GM23248 (cell line): ENCODE results near the gene STARD13. TPM values are rescaled to one million over a fixed set of nuclear protein-coding genes. Genes with fewer than 3 reads are reported as not detected.

Source experiments
- DNase-seq: peaks from one replicate; pipeline ENCODE4 v3.0.0-alpha.2; 2015
- H2AFZ ChIP-seq: fragments of 200-600 bp; sonication (generic); 2 replicates; pipeline ENCODE4 v1.6.1; 2016; ENCODE audit warnings: antibody characterized with exemption
- H3F3A ChIP-seq: fragments of 200-600 bp; sonication (generic); 2 replicates; pipeline ENCODE4 v1.6.1; 2016; ENCODE audit warnings: mild to moderate bottlenecking, antibody characterized with exemption, mixed run types; ENCODE audit not compliant: insufficient read depth
- H3K27ac ChIP-seq: fragments of 200-600 bp; sonication (generic); 2 replicates; pipeline ENCODE4 v1.5.1; 2016; ENCODE audit warnings: mild to moderate bottlenecking
- H3K27me3 ChIP-seq: fragments of 200-600 bp; sonication (generic); replicated peaks from 2 replicates; pipeline ENCODE4 v1.6.1; 2016; ENCODE audit warnings: mild to moderate bottlenecking; ENCODE audit not compliant: insufficient read depth
- H3K36me3 ChIP-seq: fragments of 200-600 bp; sonication (generic); 2 replicates; pipeline ENCODE4 v1.6.1; 2016; ENCODE audit warnings: low read depth, mild to moderate bottlenecking
- H3K4me1 ChIP-seq: fragments of 200-600 bp; sonication (generic); 2 replicates; pipeline ENCODE4 v1.6.1; 2016; ENCODE audit warnings: mild to moderate bottlenecking; ENCODE audit not compliant: insufficient read depth
- H3K4me2 ChIP-seq: fragments of 200-600 bp; sonication (generic); one replicate; pipeline ENCODE4 v1.6.1; 2016; ENCODE audit warnings: mild to moderate bottlenecking; ENCODE audit not compliant: unreplicated experiment
- H3K4me3 ChIP-seq: fragments of 200-600 bp; sonication (generic); 2 replicates; pipeline ENCODE4 v1.5.1; 2016; ENCODE audit warnings: mild to moderate bottlenecking
- H3K79me2 ChIP-seq: fragments of 200-600 bp; sonication (generic); 2 replicates; pipeline ENCODE4 v1.6.1; 2016; ENCODE audit warnings: mild to moderate bottlenecking; ENCODE audit not compliant: insufficient read depth
- H3K9ac ChIP-seq: fragments of 200-600 bp; sonication (generic); 2 replicates; pipeline ENCODE4 v1.6.1; 2016; ENCODE audit warnings: mild to moderate bottlenecking
- H3K9me2 ChIP-seq: fragments of 200-600 bp; sonication (generic); 2 replicates; pipeline ENCODE4 v1.6.1; 2016; ENCODE audit warnings: mixed run types, mild to moderate bottlenecking, moderate library complexity; ENCODE audit not compliant: insufficient read depth
- H3K9me3 ChIP-seq: fragments of 200-600 bp; sonication (generic); one replicate; pipeline ENCODE4 v1.6.1; 2017; ENCODE audit warnings: low read depth
- H4K20me1 ChIP-seq: fragments of 200-600 bp; sonication (generic); 2 replicates; pipeline ENCODE4 v1.6.0; 2016; ENCODE audit not compliant: insufficient read depth
- EZH2 ChIP-seq: fragments of 200-600 bp; sonication (generic); IDR thresholded peaks from 2 replicates; pipeline ENCODE4 v1.6.1; 2018; ENCODE audit warnings: antibody characterized with exemption, mild to moderate bottlenecking; ENCODE audit not compliant: insufficient read depth, poor library complexity, severe bottlenecking
- EZH2phosphoT487 ChIP-seq: fragments of 200-600 bp; sonication (generic); IDR thresholded peaks from 2 replicates; pipeline ENCODE4 v1.6.1; 2018; ENCODE audit warnings: antibody characterized with exemption, moderate library complexity, mild to moderate bottlenecking, low read depth; ENCODE audit not compliant: insufficient read depth
- WGBS, 2 experiments: methylation state at CpG; one replicate each; pipeline ENCODE4 v1.1.6; 2015 to 2017; ENCODE audit warnings: low lambda C conversion rate in 2 of 2, low coverage in 1 of 2; ENCODE audit errors: missing lambda C conversion rate in 2 of 2; 5-methylcytosine and 5-hydroxymethylcytosine counted together
- in situ Hi-C: fragments of 300-500 bp; cut with MboI; formaldehyde crosslinking; loops from 2 replicates; pipeline ENCODE4 v1.15.0; 2020
- polyA plus RNA-seq: library from polyadenylated mRNA; unstranded; fragments of >200 nt; fragmentation: Nextera tagmentation; extraction: Ambion mirVana; gene quantifications from 2 replicates; pipeline ENCODE4 v1.2.1, GENCODE V29; 2016
- total RNA-seq: library from RNA; depleted of rRNA; stranded (reverse); fragments of >200 nt; shearing (Covaris generic); gene quantifications from 2 replicates; pipeline ENCODE4 v1.2.3, GENCODE V29; 2014

Gene STARD13
- total and polyA plus RNA-seq, 2 experiments from 2014 or later = 13.8 to 16.6 TPM

- Histone ChIP-seq H3K36me3 (0 out of 2 replicates have a peak, but pooled peaks cover 3% of the 10 kb centered on the region), H3K4me2 (peak overlapping the region; percentile 63), H3K9ac (peak overlapping the region; percentile 26; the same call in 1 of the 2 replicates), H3K4me3 (peak overlapping the region; percentile 55), H3K9me2 (no peaks in the 10 kb centered on the region), H3K27me3 (no peaks in the 10 kb centered on the region), H3K9me3 (no peaks in the 10 kb centered on the region), H2AFZ (no peak overlapping the region), H3K79me2 (peaks cover 94% of the 10 kb centered on the region), H3K27ac (peak overlapping the region; percentile 73), H3F3A (peaks cover 39% of the 10 kb centered on the region), H4K20me1 (no peaks in the 10 kb centered on the region), H3K4me1 (peaks cover 42% of the 10 kb centered on the region)
- peak; percentile 94 for DNase-seq
- in situ Hi-C loops = no loop called here
- 0% methylated on average over 2 of the region's 2 CpGs for WGBS, 2 experiments
- no peak for TF ChIP-seq EZH2phosphoT487
- no peak for TF ChIP-seq EZH2
Observed at GRCh38 chr13:33251131-33251661, 34.4 kb downstream of the STARD13 start.

- peaks cover 42% of the 10 kb centered on the region for H3K4me1 ChIP-seq
- peaks cover 38% of the 10 kb centered on the region for H3F3A ChIP-seq
- no peaks in the 10 kb centered on the region for H3K9me2 ChIP-seq
- H3K79me2 ChIP-seq = peaks cover 94% of the 10 kb centered on the region
- no peak overlapping the region for H2AFZ ChIP-seq
- 0 out of 2 replicates have a peak, but pooled peaks cover 3% of the 10 kb centered on the region for H3K36me3 ChIP-seq
- H3K9ac ChIP-seq = peak overlapping the region; percentile 26; the same call in 1 of the 2 replicates
- H3K9me3 ChIP-seq = no peaks in the 10 kb centered on the region
- peak overlapping the region; percentile 73 for H3K27ac ChIP-seq
- in situ Hi-C loops = no loop called here
- no peaks in the 10 kb centered on the region for H4K20me1 ChIP-seq
- H3K27me3 ChIP-seq = no peaks in the 10 kb centered on the region
- H3K4me2 ChIP-seq = peak overlapping the region; percentile 63
- TF ChIP-seq EZH2phosphoT487 (no peak), EZH2 (no peak)
- H3K4me3 ChIP-seq = peak overlapping the region; percentile 55
- DNase-seq = peak; percentile 17
Observed at GRCh38 chr13:33250609-33251008, 34.9 kb downstream of the STARD13 start.

DNA sequence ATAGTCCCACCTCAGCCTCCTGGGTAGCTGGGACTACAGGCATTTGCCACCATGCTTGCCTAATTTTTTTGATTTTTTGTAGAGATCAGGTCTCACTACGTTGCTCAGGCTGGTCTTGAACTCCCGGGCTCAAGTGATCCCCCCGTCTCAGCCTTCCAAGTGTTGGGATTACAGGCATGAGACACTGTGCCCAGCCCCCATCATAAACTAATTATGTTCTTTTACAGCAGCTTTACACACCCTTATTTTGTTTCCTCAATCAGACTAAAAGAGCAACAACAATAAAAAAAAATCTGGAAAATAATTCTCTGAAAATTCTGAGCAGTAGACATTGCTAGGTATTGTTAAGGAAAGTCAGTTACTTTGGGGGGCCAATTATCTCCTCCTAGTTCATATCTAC lies 35.7 kb downstream of the STARD13 start:
- DNase-seq = no peak
- Histone ChIP-seq H3K79me2 (peaks cover 94% of the 10 kb centered on the region), H2AFZ (no peak overlapping the region), H3K27me3 (no peaks in the 10 kb centered on the region), H3K27ac (peak overlapping the region; percentile 13; the same call in 1 of the 2 replicates), H3K4me1 (peaks cover 42% of the 10 kb centered on the region), H3K9me3 (no peaks in the 10 kb centered on the region), H3K9ac (no peak overlapping the region), H4K20me1 (no peaks in the 10 kb centered on the region), H3K4me3 (no peak overlapping the region), H3K9me2 (no peaks in the 10 kb centered on the region), H3K4me2 (no peak overlapping the region), H3K36me3 (0 out of 2 replicates have a peak, but pooled peaks cover 3% of the 10 kb centered on the region), H3F3A (peaks cover 38% of the 10 kb centered on the region)
- in situ Hi-C loops = no loop called here
- no peak for TF ChIP-seq EZH2phosphoT487
- no peak for TF ChIP-seq EZH2
- WGBS, 2 experiments = 95 to 97% methylated on average over 3 of the region's 3 CpGs

DNA sequence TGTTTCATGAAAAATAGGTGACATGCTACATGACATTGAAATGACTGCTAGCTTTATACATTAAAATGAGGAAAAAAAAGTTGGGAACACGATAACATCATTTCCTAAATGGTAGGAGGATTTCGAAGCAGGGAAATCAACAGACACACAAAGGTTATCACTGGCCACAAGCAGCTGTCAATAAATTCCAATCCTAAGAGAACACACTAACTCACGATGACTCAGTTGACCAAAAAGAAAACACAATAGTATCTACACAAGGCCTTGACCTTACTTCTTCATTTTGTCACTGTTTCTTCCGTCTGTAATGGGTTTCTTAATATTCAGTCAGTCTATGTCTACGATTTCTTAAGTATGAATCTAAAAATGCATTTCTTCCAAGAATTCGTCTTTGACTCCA lies 36.5 kb downstream of the STARD13 start:
- Histone ChIP-seq H3K27me3 (no peaks in the 10 kb centered on the region), H3K79me2 (peaks cover 94% of the 10 kb centered on the region), H3K9me3 (no peaks in the 10 kb centered on the region), H3K9ac (no peak overlapping the region; the same call in 1 of the 2 replicates), H3K4me3 (peak overlapping the region; percentile 9; the same call in 1 of the 2 replicates), H4K20me1 (no peaks in the 10 kb centered on the region), H2AFZ (no peak overlapping the region), H3K4me2 (peak overlapping the region; percentile 53), H3K9me2 (no peaks in the 10 kb centered on the region), H3K4me1 (peaks cover 42% of the 10 kb centered on the region), H3F3A (peaks cover 38% of the 10 kb centered on the region), H3K27ac (peak overlapping the region; percentile 13; the same call in 1 of the 2 replicates), H3K36me3 (0 out of 2 replicates have a peak, but pooled peaks cover 3% of the 10 kb centered on the region)
- in situ Hi-C loops = no loop called here
- WGBS, 2 experiments = 27 to 46% methylated on average over 6 of the region's 6 CpGs
- peak; percentile 48 for DNase-seq
- TF ChIP-seq EZH2 (no peak), EZH2phosphoT487 (no peak)
